ENCODE measurements around the gene DYRK1A. TPM values are rescaled to one million over a fixed set of nuclear protein-coding genes. Genes with fewer than 3 reads are reported as not detected.

Gene DYRK1A
- total RNA-seq, 2 donors from 2014 or later, result 57.5 to 57.7 TPM

DNA sequence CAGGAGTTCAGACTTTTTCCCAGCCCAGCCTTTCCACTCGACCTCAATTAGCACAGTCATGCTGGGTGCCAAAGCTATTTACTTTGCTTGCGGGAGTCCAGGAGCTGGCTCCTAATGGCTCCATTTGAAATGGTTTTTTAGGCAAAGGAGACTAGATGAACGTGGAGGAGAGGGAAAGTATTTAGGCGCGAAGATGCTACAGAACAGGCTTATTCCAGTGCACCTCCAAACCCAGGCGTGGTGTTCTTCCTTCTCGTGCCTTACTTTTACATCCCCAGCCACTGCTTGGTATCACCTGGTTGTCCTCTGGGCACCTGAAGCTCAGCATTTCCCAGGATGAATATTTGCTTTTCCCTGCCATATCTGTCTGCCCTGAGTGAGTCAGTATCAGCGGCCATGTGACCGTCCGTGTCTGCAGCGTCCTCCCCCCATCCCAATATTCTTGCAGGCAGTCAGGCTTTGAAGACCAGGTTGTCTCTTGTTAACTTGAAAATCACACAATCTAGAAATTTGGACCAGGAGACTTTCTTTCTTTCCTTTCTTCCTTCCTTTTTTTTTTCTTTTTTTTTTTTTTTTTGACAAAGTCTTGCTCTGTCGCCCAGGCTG is 198.5 kb downstream of the DYRK1A start:
- H3K27ac ChIP-seq, result peak overlapping the region; percentile 69
- no peak overlapping the region for H3K4me3 ChIP-seq
- no peaks in the 10 kb centered on the region for H3K9me3 ChIP-seq
- no peaks in the 10 kb centered on the region for H3K27me3 ChIP-seq
- intact Hi-C loops (cut with DNase I), result loop anchor here (10.0 kb wide), 1 partner anchor 300 kb away; the partner anchor contains the start of gene VPS26C
- H3K9ac ChIP-seq (ENCODE audit: low read depth in 2 of 2, low read length in 2 of 2), result peak overlapping the region; percentile 74 to 91
- DNase-seq, result no peak
- no peaks in the 10 kb centered on the region for H3K36me3 ChIP-seq
- no peaks in the 10 kb centered on the region for H3K4me1 ChIP-seq
- TF ChIP-seq, protein P1, sequence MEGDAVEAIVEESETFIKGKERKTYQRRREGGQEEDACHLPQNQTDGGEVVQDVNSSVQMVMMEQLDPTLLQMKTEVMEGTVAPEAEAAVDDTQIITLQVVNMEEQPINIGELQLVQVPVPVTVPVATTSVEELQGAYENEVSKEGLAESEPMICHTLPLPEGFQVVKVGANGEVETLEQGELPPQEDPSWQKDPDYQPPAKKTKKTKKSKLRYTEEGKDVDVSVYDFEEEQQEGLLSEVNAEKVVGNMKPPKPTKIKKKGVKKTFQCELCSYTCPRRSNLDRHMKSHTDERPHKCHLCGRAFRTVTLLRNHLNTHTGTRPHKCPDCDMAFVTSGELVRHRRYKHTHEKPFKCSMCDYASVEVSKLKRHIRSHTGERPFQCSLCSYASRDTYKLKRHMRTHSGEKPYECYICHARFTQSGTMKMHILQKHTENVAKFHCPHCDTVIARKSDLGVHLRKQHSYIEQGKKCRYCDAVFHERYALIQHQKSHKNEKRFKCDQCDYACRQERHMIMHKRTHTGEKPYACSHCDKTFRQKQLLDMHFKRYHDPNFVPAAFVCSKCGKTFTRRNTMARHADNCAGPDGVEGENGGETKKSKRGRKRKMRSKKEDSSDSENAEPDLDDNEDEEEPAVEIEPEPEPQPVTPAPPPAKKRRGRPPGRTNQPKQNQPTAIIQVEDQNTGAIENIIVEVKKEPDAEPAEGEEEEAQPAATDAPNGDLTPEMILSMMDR (IDR thresholded peaks at IDR 0.05), result no peak

DNA sequence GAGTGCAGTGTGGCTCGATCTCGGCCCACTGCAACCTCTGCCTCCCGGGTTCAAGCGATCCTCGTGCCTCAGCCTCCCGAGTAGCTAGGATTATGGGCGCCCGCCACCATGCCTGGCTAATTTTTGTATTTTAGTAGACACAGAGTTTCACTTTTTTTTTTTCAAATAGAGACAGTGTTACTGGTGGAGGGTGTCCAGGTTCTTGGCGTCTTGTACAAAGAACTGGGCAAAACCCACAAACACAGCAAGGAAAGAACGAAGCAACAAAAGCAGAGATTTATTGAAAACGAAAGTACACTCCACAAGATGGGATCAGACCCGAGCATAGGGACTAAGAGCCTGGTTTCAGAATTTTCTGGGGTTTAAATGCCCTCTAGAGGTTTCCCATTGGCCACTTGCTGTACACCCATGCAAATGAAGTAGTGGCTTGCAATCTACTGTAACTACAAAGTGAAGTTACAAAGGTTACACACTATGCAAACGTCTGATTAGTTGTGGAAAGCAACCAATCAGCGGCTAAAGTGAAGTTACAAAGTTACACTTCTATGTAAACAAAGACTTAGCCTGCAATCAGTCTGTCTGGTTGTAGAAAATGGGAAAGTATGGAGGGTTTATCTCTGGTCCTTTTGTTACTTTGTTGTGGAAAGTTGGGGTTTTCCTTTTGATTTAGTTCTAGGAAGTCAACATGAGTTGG is 199.1 kb downstream of the DYRK1A start:
- H3K4me3 ChIP-seq, result no peak overlapping the region
- DNase-seq, result no peak
- no peaks in the 10 kb centered on the region for H3K36me3 ChIP-seq
- H3K4me1 ChIP-seq, result no peaks in the 10 kb centered on the region
- H3K27ac ChIP-seq, result no peak overlapping the region
- H3K27me3 ChIP-seq, result no peaks in the 10 kb centered on the region
- TF ChIP-seq, protein P1 (IDR thresholded peaks at IDR 0.05), result no peak
- intact Hi-C loops (cut with DNase I), result loop anchor here (10.0 kb wide), 1 partner anchor 301 kb away; the partner anchor contains the start of gene VPS26C
- H3K9ac ChIP-seq (ENCODE audit: low read depth in 2 of 2, low read length in 2 of 2), result no peak overlapping the region
- no peaks in the 10 kb centered on the region for H3K9me3 ChIP-seq

DNA sequence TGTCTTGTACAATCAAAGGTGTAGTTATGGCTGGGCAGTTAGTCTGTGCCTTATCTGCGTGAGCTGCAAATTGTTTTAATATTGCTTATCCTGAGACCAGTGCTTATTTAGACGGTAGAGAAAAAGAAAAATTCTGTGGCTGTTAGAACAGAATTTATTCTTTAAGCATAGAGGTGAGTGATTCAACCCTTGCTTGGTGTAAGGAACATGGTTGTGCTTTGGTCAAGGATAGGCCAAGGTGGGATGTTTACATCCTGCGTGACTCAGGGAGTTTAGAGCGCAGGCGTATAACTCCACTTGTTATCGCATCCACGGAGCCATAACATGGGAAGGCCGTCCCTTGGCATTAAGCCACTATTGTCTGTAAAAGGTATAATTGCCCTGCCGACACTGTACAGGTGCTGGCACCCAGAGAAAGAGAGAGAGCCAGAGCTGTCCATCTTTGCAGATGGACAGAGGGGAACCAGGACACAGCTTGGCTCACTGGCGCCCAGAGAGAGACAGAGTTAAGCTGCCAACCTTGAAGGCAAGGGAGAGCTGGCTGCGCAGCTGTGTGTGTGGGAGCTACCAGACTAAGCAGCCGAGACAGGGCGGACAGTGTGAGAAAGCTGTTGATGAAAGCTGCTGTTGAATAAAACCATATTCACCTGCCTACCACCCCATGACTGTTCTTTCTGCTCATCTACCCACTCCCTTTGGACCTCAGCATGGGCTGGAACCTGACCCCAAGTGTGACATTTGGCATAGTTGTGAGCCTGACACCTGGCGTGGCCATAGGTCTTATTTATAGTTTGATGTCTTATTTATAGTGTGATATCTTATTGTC is 200.4 kb downstream of the DYRK1A start:
- no peak overlapping the region for H3K4me3 ChIP-seq
- no peaks in the 10 kb centered on the region for H3K27me3 ChIP-seq
- no peaks in the 10 kb centered on the region for H3K9me3 ChIP-seq
- no peak for DNase-seq
- H3K27ac ChIP-seq, result no peak overlapping the region
- no peaks in the 10 kb centered on the region for H3K36me3 ChIP-seq
- TF ChIP-seq, protein P1 (IDR thresholded peaks at IDR 0.05), result no peak
- no peaks in the 10 kb centered on the region for H3K4me1 ChIP-seq
- intact Hi-C loops (cut with DNase I), result loop anchor here (10.0 kb wide), 1 partner anchor 302 kb away; the partner anchor contains the start of gene VPS26C
- H3K9ac ChIP-seq (ENCODE audit: low read depth in 2 of 2, low read length in 2 of 2), result no peak overlapping the region

DNA sequence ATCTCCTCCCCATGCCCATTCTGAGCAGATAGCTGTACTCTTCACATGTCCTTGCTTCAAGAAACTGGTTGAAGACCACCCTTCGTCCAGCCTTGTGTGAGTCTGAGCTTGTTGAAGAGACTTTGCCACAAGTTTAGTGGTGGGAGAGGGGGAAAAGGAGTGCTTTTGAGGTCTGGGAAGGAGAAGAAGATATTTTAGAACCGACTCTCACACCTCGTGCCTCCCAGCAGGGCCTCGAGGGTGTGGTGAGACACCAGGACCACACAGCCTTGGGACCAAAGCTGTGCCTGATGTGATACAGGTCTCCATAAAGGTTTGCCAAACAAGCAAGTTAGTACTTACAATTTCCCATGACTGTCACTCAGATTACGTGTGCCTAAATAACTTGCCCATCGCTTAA is 201.8 kb downstream of the DYRK1A start:
- Histone ChIP-seq H3K9me3 (no peaks in the 10 kb centered on the region), H3K27me3 (no peaks in the 10 kb centered on the region), H3K27ac (no peak overlapping the region), H3K4me1 (no peaks in the 10 kb centered on the region), H3K4me3 (no peak overlapping the region), H3K36me3 (no peaks in the 10 kb centered on the region), H3K9ac (ENCODE audit: low read depth in 2 of 2, low read length in 2 of 2) (no peak overlapping the region)
- intact Hi-C loops (cut with DNase I), result loop anchor here (10.0 kb wide), 1 partner anchor 304 kb away; the partner anchor contains the start of gene VPS26C
- TF ChIP-seq, protein P1 (IDR thresholded peaks at IDR 0.05), result no peak
- DNase-seq, result no peak

DNA sequence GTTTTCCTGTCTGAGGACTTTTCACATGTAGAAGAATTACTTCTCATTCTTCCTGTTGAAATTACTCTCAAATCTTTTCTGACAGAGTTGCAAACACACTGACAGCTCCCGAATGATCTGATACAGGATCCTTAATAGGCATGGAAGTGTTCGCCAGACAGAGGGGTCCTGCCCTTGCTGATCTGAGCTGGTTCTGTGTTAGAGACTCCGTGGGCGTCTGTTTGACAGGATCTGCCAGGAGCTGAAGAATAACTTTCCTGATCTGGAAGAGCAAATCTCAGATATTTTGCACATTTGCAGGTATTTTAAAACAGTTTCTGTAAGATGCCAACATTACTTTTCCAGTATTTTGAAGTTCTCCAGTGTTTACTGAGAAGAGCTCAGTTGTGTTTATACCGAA is 202.3 kb downstream of the DYRK1A start:
- Histone ChIP-seq H3K27ac (no peak overlapping the region), H3K4me1 (no peaks in the 10 kb centered on the region), H3K9ac (ENCODE audit: low read depth in 2 of 2, low read length in 2 of 2) (no peak overlapping the region), H3K36me3 (no peaks in the 10 kb centered on the region), H3K9me3 (no peaks in the 10 kb centered on the region), H3K27me3 (no peaks in the 10 kb centered on the region), H3K4me3 (no peak overlapping the region)
- intact Hi-C loops (cut with DNase I), result loop anchor here (10.0 kb wide), 1 partner anchor 304 kb away; the partner anchor contains the start of gene VPS26C
- TF ChIP-seq, protein P1 (IDR thresholded peaks at IDR 0.05), result no peak
- DNase-seq, result no peak
